OCI-LY7 (cell line): ENCODE results near the gene PRPF40B.

Experiments used
- CTCF ChIP-seq: fragments of 200-600 bp; sonication (generic); conservative IDR thresholded peaks from 2 replicates; pipeline ENCODE4 v1.5.1; 2014; ENCODE audit warnings: mild to moderate bottlenecking, antibody characterized with exemption, low read length, moderate library complexity, mixed read lengths
- EZH2phosphoT487 ChIP-seq: fragments of 200-600 bp; sonication (generic); IDR thresholded peaks from 2 replicates; pipeline ENCODE4 v1.6.1; 2018; ENCODE audit warnings: low read depth, borderline replicate concordance, mild to moderate bottlenecking, mixed run types, antibody characterized with exemption, low read length, moderate library complexity, mixed read lengths

GRCh38 chr12:49582201-49582600 lies 41.2 kb upstream of the PRPF40B start:
- TF ChIP-seq CTCF, result no peak
- TF ChIP-seq EZH2phosphoT487, result no peak
